ENCODE results near the gene TET1.
"Not testable (repeated sequence)": the region's sequence is repeated elsewhere in the genome, so short reads cannot be mapped to it uniquely, and the experiment has no call there.

TET1 gene

DNA sequence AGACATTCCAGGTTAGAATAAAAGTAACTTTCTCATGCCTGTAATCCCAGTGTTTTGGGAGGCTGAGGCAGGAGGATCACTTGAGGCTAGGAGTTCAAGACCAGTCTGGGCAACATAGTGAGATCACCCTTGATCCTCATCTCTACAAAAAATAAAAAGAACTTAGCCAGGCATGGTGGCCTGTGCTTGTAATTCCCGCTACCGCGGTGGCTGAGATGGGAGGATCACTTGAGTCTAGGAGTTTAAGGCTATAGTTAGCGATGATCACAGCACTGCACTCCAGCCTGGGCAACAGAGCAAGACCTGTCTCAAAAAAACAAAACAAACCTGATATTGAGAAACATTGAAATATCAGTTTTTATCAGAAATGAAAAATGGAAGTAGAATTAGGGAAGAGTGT, 4.6 kb downstream of the TET1 start:
- no peak for DNase-seq

DNA sequence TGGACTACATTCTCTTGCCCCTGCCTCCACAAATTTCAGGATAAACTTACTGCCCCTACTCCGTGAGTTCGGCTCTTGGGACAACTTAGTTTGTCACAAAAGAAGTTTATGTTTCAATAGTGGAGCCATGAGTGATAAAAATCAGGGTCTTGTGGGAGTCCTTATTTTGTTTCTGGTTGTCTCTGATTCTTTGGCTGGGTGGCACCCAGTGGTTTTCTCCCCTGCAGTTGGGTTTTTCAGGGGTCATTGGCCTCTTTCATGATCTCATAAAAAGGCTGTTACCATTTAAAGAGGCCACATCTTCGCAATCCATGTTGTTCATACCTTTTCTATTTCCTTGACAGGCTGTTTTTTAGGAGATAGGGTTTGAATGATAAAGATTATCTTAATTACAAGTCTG, 5.5 kb downstream of the TET1 start:
- DNase-seq, result no peak

DNA sequence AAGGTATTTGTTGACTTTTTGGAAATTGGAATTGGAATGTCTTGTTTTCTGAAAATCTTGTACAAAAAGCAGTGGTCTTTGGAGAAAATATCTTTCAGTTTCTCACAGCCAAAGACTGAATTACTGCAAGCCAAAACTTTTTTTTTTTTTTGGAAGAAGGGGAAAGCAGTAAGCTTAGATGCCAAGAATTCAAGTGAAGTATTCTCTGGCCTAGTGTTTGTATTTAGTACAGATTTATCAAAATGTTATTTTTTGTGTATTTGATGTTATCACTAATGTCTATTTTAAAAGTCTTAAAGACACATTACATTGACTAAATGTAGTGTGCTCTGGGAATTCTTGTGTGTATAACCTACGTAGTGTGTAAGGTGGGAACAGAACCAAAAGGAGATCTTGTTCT, 6.2 kb downstream of the TET1 start:
- no peak for DNase-seq

DNA sequence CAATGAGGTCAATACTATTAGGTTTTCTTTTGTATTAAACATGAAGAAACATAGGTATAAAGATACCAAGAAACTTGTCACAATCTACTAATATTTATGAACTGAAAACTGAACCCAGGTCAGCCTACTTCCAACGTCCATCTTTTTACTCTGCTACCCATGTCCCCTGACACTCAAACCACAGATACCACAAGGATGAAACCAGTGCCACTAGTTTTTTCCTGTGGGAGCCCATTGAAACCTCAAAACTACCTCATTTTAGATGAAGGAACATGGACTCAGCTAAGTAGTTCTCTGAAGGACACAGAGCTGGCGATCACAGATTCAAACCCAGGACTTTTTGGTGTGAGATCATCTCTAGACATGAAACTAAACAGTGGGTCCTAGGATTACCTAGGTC, 6.8 kb downstream of the TET1 start:
- no peak for DNase-seq

DNA sequence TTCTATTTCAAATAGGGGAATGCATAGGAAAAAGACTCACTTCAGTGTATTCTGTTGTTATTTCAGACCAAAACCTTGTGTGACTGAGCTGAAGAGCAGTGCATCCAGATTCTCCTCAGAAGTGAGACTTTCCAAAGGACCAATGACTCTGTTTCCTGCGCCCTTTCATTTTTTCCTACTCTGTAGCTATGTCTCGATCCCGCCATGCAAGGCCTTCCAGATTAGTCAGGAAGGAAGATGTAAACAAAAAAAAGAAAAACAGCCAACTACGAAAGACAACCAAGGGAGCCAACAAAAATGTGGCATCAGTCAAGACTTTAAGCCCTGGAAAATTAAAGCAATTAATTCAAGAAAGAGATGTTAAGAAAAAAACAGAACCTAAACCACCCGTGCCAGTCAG, 12.0 kb downstream of the TET1 start:
- no peak for DNase-seq

DNA sequence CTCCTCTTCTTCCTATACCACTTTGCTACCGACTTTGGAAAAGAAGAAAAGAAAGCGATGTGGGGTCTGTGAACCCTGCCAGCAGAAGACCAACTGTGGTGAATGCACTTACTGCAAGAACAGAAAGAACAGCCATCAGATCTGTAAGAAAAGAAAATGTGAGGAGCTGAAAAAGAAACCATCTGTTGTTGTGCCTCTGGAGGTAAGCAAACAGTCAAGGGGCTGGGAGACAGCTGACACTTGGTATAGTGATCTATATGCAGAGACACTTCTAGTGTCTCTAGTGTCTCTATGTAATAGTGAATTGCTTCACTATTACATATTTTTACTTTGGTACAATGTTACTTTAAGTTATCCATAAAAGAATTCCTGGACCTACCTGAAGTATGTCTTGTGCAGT, 13.9 kb downstream of the TET1 start:
- DNase-seq, result no peak

DNA sequence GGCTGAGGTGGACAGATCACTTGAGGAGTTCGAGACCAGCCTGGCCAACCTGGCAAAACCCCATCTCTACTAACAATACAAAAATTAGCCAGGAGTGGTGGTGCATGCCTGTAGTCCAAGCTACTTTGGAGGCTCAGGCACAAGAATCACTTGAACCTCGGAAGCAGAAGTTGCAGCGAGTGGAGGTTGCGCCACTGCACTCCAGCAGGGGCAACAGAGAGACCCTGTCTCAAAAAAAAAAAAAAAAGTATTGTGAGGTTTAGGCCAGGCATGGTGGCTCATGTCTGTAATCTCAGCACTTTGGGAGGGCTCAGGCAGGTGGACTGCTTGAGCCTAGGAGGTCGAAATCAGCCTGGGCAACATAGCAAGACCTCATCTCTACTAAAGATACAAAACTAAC, 16.0 kb downstream of the TET1 start:
- no peak for DNase-seq

DNA sequence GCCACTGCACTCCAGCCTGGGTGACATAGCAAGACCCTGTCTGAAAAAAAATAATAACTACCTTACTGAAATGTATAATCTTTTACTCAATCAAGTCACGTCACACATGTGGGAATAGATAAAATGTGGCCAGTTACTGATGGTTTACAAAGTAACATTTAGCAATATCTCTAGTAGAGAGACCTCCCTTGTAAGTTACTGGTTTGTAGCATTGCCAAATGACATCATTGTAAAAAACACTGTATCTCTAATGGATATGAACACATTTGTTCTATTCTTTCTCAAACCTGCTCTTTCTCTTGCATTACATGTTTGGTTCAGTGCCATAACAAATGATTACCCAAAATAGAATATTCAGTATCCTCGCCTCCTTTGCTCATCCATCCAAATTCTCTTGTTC, 18.8 kb downstream of the TET1 start:
- no peak for DNase-seq

DNA sequence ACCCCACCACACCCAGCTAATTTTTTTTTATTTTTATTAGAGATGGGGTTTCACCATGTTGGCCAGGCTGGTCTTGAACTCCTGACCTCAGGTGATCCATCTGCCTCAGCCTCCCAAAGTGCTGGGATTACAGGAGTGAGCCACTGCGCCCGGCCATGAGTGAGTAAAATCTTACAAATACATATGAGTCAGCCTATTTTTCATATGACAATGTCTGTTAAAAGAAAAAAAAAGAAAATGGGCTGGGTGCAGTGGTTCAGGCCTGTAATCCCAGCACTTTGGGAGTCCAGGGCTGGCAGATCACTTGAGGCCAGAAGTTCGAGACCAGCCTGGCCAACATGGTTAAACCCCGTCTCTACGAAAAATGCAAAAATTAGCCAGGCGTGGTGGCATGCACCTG, 24.1 kb downstream of the TET1 start:
- DNase-seq, result not testable (repeated sequence)

DNA sequence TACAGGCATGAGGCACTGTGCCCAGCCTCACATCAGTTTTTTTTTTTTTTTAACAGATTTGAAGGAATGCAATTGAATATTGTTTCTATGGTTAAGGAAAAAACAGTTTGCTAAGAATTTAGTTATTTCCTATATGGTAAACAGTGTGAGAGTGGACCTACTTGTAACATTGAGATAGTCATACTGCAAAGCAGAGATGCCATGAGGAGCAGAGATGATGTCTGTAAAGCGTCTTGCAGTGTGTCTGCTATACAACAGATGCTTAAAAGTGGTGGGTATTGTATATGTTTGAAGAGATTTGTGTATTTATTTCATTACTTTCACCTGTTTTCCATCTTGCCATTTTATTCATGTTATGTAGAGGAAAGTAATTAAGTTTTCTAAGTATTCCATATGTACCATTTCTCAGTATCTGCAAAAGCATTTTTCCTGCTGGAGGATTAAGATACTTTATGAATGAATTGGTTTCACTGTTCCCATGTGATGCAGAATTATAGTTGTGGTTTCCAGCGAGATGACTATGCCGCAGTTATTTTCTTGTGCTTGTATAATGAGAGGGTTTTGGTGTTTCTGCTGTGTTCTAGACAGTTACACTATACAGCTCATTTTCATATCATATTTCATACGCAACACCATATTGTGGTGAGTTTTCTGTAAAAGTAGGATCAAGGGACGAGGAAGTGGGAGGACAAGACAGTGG, 26.6 kb downstream of the TET1 start:
- no peak for DNase-seq

DNA sequence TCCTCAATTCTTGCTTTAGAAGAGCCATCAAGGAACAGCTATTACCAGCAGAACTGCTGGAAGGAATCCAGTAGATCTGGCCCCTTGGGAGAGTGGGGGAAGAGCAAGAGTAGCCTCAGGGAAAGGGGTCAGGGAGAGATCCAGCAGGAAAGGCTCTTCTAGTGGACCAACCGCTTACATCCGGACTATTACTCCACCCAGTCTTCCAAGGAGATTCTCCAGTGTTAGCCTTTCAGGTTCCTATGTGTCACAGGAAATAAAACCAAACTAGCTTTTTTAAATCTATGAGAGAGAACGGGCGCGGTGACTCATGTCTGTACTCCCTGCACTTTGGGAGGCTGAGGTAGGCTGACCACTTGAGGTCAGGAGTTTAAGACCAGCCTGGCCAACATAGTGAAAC, 34.3 kb downstream of the TET1 start:
- no peak for DNase-seq

DNA sequence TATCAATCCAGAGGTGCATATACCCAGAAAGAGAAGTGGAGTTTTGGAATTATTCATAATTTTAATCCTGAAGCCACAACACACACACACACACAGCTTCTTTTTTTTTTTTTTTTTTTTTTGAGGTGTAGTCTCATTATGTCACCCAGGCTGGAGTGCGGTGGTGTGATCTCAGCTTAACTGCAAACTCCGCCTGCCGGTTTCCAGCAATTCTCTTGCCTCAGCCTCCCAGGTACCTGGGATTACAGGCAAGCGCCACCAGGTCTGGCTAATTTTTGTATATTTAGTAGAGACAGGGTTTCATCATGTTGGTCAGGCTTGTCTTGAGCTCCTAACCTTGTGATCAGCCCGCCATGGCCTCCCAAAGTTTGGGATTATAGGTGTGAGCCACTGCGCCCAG, 35.4 kb downstream of the TET1 start:
- no peak for DNase-seq

DNA sequence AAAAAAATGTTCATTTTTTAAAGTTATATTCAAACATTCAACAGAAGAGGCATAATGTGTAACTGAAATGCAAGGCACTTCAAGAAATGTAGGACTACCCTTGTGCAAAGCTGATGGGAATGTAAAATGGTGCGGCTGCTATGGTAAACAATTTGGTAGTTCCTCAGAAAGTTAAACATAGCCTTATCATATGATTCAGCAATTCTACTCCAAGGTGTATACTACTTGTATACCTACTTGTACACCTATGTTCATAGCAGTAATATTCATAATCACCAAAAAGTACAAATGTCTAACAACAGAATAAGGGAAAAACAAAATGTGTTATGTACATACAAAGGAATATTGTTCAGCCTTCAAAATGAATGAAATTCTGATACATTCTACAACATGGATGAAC, 37.3 kb downstream of the TET1 start:
- no peak for DNase-seq

DNA sequence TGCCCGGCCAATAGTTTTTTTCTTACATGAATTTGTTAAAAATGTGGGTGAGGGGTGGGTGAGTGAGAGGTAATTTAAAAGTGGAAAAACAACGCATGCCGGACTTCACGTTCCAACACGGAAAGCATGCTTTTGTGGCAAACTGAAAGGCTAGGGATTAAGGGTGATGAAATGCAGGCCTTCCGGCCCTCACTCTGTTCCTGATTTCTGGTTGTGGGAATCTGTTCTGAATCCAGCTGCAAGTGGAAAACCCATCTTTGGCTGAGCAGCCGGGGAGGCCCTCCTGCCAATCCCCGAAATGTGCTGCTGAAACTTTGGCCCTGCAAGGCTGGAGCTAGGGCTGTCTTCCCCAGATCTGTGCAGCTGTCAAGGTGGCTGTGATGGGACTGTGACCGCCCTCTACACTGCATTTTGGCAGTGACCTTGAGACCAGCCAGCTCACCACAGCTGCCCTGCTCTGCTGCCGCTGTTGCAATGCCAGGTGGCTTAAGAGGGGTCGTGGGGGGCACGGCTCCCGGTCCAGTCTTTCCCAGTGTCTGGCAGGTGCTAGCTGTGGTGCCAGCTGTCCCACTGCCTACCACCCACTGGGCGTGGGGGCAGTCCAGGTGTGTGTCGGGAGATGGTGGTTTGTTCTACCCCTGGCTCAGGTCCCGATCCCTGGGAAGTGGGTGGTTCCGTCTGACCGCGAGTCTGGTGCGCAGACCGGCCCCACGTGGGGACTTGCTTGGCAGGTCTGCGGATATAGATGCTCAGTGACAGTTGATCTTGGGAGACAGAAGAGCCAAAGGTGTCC, 39.0 kb downstream of the TET1 start:
- no peak for DNase-seq

DNA sequence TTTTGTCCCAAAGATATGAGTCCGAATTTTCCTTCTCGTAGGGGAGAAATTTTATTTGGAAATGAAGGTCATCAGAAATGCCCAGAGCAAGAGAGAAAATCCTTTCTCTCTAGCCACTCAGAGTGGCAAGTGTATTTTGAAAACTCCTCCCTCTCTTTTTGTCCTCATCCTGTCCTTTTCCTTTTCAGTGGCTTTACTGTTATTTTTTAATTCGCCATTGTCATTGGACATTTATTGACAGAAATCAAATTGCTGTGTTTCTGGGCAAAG, 39.6 kb downstream of the TET1 start:
- no peak for DNase-seq

DNA sequence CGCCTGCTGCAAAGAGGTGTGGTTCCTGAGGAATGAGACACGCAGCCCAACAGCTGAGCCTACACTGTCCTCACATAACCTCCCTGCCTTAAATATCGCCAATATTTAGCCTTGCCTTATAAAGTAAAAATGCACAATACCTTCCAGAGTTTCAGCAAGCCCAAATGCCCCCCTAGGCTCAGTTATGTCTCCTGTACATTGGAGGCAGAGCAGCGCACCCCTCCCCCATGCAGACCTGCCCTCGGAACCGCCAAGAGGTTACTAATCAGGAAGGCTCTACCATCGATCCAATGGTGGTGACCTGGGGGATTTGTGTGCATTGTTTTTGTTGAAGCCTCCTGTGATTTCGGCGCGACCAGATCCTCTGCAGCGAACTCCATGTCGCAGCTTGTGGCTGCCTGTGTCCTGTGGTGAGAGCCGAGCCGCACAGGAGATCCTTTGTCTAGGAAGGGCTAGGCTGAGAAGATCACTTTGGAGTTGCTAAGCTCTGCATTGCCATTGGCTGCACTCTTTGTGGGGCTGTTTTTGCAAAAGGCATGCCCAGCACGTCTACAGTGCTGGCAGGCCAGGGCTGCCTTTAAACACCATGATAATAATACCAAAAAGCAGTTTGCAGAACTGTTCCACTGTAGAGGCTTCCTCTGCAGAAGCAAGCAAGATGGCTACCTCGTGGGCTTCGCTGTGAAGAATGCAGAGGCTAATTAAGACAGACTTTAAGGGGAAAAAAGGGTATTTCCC, 40.1 kb downstream of the TET1 start:
- no peak for DNase-seq

DNA sequence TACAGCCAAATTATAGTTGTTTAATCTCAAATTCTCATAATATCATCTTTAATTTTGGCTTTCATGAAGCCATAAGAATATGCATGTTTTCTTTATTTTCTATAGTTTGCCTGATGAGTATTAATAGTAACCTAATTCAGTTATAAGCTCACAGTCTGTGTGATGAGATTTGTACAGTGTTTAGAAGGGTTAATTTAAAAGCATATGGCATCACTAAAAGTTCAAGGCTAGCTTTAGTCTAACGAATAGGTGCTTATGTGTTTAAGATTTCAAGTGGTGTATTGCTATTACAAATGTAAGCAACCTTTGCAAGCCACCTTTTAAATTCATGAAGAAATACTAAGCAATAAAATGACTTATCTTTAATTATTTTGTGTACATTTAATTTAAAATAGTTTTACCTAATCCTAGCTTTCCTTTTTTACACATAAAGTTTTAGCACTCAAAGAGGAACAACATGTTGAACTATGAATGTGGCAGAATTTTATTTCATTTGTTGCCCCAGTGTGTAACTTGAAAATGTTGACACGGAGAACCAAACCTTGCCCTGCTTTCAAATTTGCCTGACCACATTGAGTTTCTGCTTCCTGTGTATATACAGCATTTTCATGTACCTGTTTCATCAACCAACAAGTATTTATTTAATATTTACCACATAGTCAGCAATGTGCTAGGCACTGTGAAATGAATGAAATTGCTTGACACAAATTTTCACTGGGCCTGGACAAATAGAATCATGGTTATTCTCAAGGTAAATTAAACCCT, 41.5 kb downstream of the TET1 start:
- no peak for DNase-seq

DNA sequence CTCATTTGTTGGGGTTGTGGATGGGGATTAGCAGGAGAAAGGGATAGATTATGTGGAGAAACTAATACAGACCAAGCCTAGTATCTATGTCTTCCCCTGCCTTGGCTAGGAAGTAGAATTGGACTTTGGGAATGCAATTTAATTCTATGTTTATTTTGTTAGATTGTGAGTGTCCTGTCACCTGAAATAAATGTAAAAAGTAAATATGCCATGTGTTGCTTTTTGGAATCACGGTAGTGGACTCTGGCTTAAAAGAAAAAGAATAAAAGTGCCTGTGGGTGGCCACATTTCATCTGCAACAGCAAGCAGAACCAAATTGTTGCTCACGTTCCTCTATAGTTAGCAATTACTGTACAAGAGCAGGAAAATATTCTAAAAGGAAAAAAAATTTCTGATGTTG, 42.3 kb downstream of the TET1 start:
- no peak for DNase-seq

DNA sequence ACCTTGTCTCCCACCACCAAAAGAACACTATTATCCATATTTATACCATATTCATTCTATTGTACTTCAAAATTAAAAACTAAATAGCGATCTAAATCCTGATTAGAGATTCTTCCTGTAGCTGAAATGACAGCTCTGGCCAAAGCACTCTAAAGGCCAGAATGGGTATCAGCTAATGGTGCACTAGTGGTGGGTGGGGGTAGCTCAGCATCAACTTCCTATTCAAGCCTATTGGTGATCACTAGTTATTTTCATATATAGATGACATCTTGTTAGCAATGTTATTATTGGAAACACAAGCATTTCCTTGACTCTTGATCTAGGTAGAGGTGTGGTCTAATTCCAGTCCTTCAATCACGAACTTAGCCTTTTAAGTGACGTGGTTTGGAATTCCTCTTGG, 43.6 kb downstream of the TET1 start:
- DNase-seq, result no peak

DNA sequence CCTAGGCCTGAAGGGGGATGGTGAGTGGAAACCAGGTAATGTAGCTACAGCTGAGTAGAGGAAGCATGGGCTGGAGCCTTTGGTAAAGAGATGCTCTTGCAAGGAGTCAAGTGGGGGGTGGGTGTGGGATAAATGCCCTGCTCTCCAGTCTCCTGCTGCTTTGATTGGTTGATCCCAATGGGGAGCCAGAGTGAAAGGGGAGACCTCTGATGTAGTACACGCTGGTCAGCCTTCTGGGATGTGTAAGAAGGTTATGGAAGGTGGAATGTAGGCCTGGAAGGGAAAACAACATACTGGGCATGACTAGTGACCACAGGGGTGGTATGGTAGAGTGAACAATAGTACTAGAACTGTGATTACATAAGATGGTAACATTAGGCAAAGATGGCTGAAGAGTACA, 44.3 kb downstream of the TET1 start:
- DNase-seq, result no peak

DNA sequence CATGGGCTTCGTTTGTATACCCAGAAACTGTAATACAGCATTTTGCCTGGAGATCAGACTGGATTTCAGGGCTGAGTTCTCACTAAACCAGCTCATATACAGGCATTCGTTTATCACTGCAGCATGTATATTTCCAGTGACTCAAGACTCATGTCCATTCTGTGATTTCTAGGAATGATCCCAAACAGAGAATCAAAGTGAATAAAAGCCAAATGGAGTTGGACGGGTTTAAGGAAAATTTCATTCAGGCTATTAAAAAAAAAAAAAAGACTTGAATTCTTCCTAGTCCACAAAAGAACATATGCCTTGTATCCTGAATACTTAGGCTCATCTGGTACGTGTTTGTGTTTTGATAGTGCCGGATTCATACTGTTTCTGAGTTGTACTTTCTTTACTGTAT, 46.8 kb downstream of the TET1 start:
- DNase-seq, result no peak

DNA sequence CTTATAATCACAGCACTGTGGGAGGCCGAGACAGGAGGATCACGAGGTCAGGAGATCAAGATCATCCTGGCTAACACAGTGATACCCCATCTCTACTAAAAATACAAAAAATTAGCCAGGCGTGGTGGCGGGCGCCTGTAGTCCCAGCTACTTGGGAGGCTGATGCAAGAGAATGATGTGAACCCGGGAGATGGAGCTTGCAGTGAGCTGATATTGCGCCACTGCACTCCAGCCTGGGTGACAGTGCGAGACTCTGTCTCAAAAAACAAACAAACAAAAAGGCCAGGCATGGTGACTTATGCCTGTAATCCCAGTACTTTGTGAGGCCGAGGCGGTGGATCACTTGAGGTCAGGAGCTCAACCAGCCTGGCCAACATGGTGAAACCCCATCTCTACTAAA, 49.9 kb downstream of the TET1 start:
- DNase-seq, result not testable (repeated sequence)

DNA sequence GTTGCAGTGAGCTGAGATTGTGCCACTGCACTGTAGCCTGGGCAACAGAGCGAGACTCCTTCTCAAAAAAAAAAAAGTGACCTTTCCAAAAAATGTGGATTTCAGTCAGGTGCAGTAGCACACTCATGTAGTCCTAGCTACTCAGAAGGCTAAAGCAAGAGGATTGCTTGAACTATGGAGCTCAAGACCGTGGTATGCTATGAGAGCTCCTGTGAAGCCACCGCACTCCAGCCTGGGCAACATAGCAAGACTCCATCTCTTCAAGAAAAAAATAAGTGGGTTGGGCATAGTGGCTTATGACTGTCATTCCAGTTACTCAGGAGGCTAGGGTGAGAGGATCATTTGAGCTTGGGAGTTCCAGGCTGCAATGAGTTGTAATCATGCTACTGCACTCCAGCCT, 51.1 kb downstream of the TET1 start:
- no peak for DNase-seq

DNA sequence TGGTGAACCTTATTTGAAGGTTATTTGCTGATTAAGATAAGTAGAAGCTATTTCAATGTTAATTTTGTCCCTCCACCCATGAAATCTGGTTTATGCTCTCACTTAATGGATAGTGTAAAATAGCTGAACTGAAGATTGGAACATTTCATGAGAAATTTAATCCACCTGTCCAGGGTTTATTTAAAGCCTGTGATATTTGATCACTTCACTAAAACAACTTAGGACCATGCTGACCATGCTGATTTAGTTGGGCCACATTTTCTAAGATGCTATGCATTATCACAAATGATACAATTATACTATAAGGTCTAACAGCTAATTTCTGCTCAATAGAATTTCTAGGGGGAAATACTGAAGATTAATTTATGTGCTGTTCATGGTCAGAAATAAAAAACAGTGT, 53.8 kb downstream of the TET1 start:
- not testable (repeated sequence) for DNase-seq
